Measurements from ENCODE around the gene HEATR5B. TPM values are rescaled to one million over a fixed set of nuclear protein-coding genes. Genes with fewer than 3 reads are reported as not detected.

The HEATR5B gene
- total and polyA plus RNA-seq, 9 of the 15 experiments (the other 6 are each of a cell fraction or from before 2014, with no cell fraction given) = 4.2 to 21.7 (median 12.2) TPM

DNA sequence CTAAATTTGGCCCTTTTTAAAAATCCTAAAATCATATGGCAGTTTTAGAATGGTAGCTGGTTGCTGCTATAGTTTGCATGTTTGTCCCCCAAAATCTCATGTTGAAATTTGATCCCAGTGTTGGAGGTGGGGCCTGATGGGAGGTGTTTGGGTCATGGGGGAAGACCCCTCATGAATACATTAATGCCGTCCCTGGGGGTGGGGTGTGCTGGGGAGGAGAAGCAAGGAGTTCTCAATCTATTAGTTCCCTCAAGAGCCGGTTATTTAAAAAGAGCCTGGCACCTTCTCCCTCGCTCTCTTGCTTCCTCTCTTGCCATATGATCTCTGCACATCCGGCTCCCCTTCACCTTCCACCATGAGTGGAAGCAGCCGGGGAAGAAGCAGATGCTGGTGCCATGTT lies 21.0 kb upstream of the HEATR5B start:
- POLR2A ChIA-PET = no interaction called here
- in situ Hi-C loops (cut with MboI) (no loop called here), intact Hi-C loops (cut with micrococcal nuclease) (no loop called here)
- no peak overlapping the region for H3K9ac ChIP-seq (ENCODE audit: insufficient read depth in 1 of 2, low read depth in 2 of 2, low read length in 2 of 2)
- no peaks in the 10 kb centered on the region for H3K9me1 ChIP-seq (ENCODE audit: control insufficient read depth, insufficient read depth, low read length)
- ATAC-seq = no peak; the same call in 2 of the 3 replicates
- H3K79me2 ChIP-seq (ENCODE audit: control insufficient read depth, insufficient read depth, low read length) = no peaks in the 10 kb centered on the region
- BruUV-seq (replicated peaks) = no TSS peak
- H3K4me3 ChIP-seq = no peak overlapping the region
- no peak overlapping the region for H3K4me2 ChIP-seq (ENCODE audit: insufficient read depth, low read length)
- no peaks in the 10 kb centered on the region for H4K20me1 ChIP-seq (replicated peaks; ENCODE audit: control insufficient read depth, insufficient read depth, low read length)
- no peak for TF ChIP-seq ELF2 (CRISPR knock-in tag; IDR thresholded peaks at IDR 0.05)
- no peak for TF ChIP-seq ZNF589 (CRISPR knock-in tag; IDR thresholded peaks at IDR 0.05; ENCODE audit: low read depth)
- TF ChIP-seq, protein P1, sequence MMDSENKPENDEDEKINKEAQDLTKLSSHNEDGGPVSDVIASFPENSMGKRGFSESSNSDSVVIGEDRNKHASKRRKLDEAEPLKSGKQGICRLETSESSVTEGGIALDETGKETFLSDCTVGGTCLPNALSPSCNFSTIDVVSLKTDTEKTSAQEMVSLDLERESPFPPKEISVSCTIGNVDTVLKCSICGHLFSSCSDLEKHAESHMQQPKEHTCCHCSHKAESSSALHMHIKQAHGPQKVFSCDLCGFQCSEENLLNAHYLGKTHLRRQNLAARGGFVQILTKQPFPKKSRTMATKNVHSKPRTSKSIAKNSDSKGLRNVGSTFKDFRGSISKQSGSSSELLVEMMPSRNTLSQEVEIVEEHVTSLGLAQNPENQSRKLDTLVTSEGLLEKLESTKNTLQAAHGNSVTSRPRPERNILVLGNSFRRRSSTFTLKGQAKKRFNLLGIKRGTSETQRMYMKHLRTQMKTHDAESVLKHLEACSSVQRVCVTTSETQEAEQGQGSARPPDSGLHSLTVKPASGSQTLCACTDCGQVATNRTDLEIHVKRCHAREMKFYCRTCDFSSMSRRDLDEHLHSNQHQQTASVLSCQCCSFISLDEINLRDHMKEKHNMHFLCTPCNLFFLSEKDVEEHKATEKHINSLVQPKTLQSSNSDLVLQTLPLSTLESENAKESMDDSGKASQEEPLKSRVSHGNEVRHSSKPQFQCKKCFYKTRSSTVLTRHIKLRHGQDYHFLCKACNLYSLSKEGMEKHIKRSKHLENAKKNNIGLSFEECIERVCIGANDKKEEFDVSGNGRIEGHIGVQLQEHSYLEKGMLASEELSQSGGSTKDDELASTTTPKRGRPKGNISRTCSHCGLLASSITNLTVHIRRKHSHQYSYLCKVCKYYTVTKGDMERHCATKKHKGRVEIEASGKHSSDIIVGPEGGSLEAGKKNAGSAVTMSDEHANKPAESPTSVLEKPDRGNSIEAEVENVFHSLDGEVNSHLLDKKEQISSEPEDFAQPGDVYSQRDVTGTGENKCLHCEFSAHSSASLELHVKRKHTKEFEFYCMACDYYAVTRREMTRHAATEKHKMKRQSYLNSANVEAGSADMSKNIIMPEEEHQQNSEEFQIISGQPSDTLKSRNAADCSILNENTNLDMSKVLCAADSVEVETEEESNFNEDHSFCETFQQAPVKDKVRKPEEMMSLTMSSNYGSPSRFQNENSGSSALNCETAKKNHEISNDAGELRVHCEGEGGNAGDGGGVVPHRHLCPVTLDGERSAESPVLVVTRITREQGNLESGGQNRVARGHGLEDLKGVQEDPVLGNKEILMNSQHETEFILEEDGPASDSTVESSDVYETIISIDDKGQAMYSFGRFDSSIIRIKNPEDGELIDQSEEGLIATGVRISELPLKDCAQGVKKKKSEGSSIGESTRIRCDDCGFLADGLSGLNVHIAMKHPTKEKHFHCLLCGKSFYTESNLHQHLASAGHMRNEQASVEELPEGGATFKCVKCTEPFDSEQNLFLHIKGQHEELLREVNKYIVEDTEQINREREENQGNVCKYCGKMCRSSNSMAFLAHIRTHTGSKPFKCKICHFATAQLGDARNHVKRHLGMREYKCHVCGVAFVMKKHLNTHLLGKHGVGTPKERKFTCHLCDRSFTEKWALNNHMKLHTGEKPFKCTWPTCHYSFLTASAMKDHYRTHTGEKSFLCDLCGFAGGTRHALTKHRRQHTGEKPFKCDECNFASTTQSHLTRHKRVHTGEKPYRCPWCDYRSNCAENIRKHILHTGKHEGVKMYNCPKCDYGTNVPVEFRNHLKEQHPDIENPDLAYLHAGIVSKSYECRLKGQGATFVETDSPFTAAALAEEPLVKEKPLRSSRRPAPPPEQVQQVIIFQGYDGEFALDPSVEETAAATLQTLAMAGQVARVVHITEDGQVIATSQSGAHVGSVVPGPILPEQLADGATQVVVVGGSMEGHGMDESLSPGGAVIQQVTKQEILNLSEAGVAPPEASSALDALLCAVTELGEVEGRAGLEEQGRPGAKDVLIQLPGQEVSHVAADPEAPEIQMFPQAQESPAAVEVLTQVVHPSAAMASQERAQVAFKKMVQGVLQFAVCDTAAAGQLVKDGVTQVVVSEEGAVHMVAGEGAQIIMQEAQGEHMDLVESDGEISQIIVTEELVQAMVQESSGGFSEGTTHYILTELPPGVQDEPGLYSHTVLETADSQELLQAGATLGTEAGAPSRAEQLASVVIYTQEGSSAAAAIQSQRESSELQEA (IDR thresholded peaks at IDR 0.05; ENCODE audit: low read depth) = no peak
- TF ChIP-seq NFE2L1 (tag; IDR thresholded peaks at IDR 0.05; ENCODE audit: borderline replicate concordance, low read depth) = no peak
- H3K9me3 ChIP-seq (replicated peaks; ENCODE audit: control insufficient read depth, insufficient read depth, low read depth, low read length) = no peaks in the 10 kb centered on the region
- peaks cover 0 to 3% of the 10 kb centered on the region in 2 experiments; a peak in 2 of 5 replicates for H3K4me1 ChIP-seq (replicated peaks in 1 of 2; ENCODE audit: control insufficient read depth in 2 of 2, insufficient read depth in 2 of 2, low read length in 2 of 2)
- H3K27me3 ChIP-seq (ENCODE audit: control insufficient read depth in 2 of 2, insufficient read depth in 2 of 2, low read length in 2 of 2) = no peaks in the 10 kb centered on the region
- H3K27ac ChIP-seq (ENCODE audit: extremely low read depth, low read depth, low read length) = no peak overlapping the region
- 74% methylated on average over 5 of the region's 5 CpGs for WGBS (ENCODE audit: insufficient coverage, low coverage, missing lambda C conversion rate)
- H3K36me3 ChIP-seq (ENCODE audit: control insufficient read depth, insufficient read depth, low read length) = peaks cover 23% of the 10 kb centered on the region; the same call in 2 of the 3 replicates
- no peak for FAIRE-seq
- H2AFZ ChIP-seq (ENCODE audit: low read depth, low read length) = no peak overlapping the region
- CTCF ChIA-PET (ENCODE audit: low intra/inter-chr PET ratio) = no interaction called here
- no peak for DNase-seq (ENCODE audit: extremely low read depth in 1 of 4, low spot score in 3 of 4)
